HPDE6-E6E7 (cell line): ENCODE measurements around the gene FBXW9.
"Not testable (repeated sequence)": the region's sequence is repeated elsewhere in the genome, so short reads cannot be mapped to it uniquely, and the experiment has no call there.

ENCODE experiments used
- DNase-seq: peaks from one replicate; pipeline ENCODE4 v3.0.0; 2011; ENCODE audit warnings: missing footprints; ENCODE audit errors: extremely low spot score

The FBXW9 gene

DNA sequence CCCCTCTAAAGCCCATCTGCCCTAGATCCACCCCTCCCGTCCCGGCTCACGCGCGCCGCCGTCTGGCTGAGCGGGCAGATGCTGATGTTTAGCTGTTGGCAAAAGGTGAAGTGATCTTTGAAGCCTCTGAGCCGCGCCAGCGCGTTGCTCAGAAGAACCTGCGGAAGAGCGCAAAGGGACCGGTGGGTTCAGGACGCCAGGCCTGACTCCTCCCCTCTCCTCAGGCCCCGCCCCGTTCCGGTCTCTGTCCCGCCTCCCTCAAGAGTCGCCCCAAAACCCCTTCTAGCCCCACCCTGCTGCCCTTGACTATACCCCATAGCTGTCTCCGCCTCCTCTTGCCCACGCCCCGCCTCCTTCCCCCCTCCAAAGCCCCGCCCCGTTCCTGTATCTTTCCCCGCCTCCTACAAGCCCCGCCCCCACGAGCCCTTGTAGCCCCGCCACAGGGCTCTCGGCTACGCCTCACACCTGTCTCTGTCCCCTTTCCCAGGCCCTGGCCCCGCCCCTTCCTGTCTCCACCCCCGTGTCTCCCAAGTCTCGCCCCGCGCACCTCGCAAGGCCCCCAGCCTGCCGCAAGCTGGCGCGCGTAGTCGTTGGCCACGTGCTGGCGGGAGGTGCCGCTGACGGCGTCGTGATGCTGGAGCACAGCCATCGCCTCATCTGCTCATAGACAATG is 39.4 kb downstream of the FBXW9 start:
- DNase-seq = no peak

DNA sequence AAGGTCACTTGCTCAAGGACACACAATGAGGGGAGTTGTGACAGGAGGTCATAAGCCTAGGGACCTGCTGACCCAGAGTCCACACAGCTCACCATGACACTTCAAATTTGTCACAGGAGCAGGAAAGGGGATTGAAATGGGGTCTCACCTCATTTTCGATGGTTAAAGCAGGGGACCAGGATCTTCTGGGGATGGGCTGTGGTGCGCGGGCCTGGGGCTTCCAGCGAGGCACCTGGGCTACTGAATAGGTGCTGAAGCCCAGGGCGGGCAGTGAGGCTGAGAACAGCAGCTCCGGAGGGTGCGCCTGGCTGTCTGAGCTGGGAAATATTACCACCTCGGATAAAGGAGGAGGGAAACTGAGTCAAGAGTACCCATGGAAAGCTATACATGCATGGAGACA is 40.9 kb downstream of the FBXW9 start:
- no peak for DNase-seq

DNA sequence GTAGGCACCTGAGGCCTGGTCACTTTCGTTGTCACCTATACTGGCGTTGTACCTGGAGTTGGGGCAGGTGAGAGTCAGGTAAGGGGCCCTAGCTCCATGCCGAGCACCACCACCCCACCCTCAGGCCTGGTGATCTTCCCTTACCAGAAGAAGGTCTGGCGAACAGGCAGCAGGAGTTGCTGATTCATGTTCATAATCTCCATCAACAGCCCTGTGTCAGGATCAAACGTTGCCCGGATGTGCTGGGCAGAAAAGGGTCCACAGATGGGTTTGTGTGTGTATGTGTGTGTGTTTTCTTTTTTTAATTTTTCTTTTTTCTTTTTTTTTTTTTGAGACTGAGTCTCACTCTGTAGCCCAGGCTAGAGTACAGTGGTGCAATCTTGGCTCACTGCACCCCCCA is 44.2 kb downstream of the FBXW9 start:
- no peak for DNase-seq

DNA sequence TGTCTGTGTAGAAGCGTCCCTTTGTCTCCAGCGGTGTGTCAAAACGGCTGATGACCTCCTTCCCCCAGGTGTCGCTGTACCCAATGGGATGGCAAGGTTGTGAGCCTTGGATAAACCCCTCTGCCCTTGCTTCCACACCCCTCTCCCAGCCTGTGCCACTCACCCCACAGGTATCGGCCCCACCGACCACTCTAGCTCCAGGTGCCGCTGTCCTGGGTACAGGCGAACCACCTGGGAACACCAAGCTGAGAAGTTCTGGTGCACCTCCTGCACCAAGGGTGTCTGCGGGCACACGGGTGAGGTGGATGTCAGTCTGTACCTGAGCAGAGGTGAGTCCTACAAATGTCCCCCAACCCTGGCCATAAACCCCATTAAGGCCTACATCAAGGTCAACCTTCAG is 46.5 kb downstream of the FBXW9 start:
- DNase-seq = no peak

DNA sequence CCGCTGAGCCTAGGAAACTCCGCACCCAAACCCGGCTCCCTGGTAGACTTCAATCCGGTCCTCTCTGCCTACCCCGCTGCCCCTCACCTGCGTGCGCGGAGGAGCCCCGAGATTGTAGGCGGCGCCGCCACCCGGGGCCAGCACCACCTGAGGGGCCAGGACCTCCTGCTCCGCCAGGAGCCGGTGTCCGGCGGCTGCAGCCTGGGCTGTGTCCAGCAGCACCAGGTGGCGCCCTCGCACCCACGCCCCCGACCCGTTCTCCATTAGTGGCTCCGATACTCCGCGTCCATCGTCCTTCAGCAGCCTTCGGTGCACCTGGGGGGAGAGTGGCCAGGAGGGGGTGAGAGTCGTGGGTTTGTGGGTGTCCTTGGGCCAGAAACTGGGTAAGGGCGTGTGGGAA is 48.3 kb downstream of the FBXW9 start:
- no peak for DNase-seq

DNA sequence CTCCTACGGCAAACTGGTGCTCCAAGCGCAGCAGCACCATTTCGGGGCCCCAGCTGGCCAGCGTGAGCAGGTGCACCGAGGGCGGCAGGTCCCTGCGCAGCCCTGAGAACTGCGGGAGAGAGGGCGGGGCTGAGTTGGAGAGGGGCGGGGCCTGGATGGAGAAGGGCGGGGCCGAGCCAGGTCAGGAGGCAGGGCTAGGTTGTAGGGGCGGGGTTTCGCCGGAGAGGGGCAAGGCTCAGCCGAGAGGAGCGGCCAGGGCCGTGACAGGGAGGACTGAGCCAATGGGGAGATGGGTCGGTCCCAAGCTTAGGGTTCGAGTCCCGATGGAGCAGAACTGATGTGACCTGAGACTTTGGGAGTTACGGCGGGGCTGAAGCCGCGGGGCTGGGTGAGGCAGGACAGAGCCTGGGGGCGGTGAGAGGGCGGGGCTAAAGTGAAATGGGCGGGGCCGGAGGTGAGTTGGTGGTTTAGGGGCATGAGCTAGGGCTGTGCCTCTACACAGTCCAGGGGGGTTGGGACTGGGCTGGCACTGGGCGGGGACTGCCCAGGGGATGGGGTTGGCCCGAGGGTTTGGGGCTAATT is 48.9 kb downstream of the FBXW9 start:
- no peak for DNase-seq

DNA sequence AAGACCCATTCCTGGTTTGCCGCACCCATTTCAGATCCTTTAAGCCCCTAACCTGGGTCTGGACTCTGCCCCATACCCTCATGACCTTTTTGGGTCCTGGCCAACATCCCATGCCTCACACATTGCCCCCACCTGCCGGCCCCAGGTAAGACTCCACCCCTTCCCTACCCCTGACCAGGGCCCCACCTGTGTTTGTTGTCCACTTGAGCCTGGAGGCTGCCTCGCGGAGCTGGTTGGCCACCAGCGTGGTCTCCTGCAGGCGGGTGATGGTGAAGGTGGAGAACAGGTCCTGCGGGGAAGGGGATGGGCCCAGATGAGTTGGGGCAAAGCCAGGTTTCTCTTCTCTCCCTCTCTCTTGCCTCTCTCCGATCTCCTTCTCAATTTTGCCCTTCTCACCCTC is 49.4 kb downstream of the FBXW9 start:
- DNase-seq = no peak

DNA sequence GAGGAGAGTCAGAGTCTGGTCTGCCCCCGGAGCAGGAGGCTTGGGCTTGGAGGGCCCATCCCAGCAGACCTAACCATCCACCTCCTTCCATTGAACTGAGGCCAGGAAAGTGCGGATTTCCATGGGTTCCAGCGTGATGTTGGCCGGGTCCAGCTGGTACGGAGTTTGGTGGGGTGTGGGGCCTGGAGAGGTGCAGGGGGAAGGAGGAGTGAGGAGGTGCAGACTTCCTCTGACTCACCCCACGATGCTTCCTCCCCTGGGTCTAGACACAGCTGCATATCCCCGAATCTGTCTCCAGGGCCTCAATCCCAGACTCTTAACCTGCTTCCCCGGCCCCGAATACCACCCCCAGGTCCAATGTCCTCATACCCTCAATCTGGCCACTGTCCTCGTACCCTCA is 49.9 kb downstream of the FBXW9 start:
- DNase-seq = no peak

DNA sequence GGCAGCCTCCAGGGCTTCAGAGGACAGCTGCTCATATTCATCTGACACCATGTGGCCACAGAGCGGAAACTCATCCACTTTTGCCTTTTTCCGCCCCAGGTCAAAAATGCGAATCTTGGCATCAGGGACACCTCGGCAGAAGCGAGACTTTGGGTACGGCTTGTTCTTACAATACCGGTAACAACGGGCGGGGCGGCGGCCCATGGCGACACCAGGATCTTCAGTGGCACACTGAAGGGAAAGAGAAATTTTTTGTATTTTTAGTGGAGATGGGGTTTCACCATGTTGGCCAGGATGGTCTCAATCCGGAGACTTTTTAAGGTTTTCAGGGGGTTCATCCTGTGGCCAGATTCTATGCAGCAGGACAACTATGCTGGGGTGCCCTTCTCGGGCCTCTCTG is 52.7 kb downstream of the FBXW9 start:
- DNase-seq = not testable (repeated sequence)

DNA sequence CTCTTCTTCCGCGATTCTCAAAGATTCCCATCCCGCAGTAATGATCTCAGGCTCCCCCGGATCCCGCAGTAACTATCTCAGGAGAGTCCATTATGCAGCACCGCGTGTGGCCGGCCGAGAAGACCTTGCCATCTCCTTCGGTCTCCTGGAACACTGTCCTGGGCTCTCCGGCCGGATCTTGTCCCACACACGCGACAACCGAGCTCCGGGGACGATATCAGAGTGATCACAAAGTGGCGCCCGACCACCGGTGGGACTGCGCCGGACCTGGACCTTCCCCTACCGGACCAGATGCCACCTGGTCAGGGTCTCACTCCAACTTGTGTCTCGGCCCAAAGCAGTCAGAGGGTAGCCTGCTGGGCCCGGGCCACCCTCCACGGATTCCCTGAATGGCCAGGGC is 53.9 kb downstream of the FBXW9 start:
- no peak for DNase-seq

DNA sequence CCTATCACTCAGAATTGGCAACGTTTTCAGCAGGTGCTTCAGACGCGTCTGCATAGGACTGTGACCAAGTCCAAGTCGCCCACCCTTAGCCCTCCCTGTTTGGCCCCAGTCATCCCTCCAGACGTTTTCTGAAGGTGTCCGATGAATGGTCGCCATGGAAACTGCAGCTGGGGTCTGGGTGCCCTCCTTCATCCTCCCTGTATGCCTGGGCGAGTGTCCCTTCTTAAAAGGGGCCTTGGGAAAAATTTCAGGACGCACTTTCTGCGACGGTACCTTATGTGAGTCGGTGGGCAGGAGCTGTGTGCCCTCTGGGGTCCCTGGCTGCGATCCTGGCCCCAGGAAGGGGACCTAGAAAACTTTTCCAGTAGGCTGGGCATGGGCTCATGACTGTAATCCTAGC is 55.0 kb downstream of the FBXW9 start:
- DNase-seq = no peak

DNA sequence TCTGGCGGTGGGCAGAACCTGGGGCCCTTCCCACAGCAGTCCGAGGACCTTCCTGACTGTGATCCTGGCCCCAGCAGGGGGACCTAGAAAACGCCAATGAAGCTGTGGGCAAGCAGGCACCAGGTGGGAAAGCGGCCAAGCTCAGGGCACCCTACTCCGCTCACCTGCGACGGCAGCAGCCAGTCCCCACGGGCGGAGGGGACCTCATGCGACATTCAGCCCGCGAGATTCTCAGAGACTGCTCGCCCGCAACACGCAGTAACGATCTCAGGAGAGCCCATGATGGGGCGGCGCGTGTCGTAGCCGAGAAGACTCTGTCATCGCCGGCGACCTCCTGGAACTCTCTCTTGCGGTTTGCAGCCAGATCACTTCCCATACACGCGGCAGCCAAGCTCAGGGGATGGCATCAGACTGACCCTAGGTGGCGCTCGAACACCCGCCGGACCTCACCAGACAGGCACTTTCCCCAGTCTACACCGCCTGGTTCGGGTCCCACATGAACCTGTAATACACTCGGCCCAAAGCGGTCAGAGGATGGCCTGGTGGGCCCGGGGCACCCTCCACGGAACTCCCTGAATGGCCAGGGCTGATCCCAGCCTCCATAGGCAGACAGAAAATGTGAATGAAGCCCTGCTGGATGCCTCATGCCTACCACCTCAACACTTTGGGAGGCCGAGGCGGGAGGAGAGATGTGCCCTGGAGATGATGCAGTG is 56.4 kb downstream of the FBXW9 start:
- peak; percentile 81 for DNase-seq
